GM19043 (cell line): ENCODE results near the gene UVSSA.

Experiments used
- ATAC-seq: cut with Tn5 transposase; IDR thresholded peaks from one replicate; pipeline ENCODE4 v1.9.1; 2021; ENCODE audit warnings: low read depth; ENCODE audit not compliant: unreplicated experiment

UVSSA gene

DNA sequence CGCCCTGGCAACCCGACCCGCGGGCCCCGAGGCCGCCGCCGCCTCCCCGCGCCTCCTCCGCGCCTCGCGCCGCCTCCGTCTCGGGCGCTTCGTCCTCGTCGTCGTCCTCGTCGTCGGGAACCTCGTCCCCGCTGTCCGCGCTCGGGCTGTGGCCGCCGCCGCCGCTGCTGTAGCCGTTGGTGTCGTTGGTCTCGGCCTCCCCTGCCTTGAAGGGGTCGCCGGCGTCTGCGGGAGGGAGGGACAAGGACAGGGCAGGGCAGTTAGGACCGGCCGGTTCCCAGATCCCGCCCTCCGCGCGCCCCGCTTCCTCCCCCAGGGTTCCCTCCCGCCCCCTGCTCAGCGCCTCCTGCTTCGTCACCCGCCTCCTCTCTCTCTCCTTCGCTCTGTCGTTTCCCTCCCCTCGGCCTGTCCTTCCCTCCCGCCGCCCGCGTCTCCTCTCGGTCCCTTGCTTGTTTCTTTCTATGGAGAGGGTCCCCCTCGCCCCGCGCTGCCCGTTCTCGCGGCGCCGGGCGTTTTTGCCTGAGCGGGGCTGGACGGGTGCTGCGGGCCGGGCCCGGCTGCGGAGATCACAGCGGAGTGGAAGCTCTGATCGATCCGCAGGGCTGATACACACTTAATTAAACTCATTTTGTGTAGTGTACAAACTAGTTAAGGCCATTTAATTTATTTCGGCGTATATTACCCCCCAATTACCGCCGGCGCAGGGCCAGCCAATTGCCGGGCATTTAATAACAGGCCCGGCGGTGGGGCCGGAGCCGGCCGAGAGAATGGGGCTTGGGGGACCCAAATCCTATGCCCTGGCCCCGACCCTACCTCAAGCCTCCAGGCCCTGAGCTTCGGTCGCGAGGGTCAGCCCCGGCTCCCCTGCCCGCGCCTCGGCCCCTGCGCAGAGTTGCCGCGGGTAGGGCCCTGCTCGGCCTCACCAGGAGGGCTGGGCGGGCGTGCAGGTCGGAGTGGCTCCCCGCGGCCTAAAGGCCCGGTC lies 56.9 kb downstream of the UVSSA start:
- no peak for ATAC-seq

DNA sequence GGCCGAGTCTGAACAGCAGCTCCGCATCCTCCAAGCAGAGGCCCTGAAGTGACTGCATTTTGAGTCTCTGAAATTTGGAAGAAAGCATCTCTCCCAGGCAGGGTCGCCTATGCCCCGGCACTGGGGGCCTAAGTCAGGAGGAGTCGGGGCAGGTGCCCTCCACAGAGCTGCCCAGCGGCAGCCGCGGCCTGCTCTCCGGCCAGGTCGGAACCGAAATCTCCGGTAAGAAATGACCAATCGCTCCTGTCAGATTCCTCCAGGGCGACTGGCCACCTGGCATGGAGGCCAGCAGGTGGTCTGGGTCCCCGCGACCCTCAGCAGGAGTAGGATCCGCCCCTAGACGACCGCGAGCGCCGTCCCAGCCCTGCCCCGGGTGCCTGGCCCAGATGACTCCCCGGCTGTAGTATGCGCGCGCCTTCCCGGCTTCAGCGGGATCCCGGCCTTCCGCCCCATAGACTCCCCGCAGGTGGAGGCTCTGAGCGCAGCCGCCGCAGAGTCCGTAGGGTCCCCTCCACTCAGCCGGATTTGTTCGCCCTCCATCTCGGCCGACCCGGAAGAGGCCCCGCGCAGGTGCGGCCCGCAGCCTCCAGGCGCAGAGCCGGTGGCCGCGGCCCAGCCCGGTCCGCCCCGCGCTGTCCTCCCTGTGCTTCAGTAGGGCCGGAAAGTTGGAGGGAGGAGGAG lies 57.7 kb downstream of the UVSSA start:
- no peak for ATAC-seq

DNA sequence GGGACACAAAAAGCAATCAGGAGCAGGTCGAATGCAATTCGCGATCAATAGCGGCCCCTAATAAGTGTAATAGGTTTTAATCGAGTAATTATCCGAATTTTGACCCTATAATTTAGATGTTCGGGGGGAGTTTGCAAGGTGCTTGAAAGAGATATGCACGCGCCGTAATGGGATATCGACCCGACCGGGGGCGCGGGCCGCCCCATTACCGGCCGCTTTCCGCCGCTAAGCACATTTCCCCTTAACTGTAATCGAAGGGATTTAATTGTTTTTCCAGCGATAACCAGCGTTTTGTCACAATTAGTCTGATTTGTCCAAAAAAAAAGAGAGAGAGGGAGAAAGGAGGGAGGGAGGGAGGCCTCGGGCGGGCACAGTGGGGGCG lies 58.2 kb downstream of the UVSSA start:
- ATAC-seq, result no peak

DNA sequence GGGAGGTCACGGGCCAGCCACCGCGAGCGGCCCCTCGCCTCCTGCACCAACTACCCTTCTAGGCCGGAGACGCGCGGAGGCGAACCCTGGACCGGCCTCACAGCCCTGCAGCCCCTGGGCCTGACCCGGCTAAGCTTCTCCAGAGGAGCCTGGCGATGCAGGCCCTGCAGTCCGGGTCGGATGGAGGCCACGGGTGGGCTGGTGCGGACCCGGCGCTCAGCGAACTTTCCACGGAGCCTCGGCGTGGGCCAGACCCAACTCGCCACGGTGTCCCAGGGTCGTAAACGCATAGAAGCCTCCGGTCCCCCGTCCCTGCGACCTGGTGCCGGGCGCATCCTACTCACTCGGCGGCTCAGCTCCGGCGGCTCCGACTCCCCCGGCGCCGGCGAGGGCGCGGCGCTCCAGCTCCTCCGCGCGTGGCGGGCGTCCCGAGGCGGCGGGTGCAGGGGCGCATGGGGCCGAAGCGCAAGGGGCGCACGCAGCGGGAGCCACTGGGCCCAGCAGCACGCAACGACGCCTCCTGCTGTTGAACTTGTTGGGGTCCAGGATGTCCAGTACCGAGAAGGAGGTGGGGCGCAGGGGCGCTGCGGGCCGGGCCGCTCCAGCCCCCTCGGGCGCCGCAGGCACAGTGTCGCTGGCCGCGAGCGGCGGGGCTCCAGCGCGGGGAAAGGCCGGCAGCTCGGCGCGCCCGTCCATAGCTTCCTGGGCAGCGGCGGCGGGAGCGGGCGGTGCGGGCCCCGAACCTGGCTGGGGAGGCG lies 58.8 kb downstream of the UVSSA start:
- ATAC-seq, result no peak

DNA sequence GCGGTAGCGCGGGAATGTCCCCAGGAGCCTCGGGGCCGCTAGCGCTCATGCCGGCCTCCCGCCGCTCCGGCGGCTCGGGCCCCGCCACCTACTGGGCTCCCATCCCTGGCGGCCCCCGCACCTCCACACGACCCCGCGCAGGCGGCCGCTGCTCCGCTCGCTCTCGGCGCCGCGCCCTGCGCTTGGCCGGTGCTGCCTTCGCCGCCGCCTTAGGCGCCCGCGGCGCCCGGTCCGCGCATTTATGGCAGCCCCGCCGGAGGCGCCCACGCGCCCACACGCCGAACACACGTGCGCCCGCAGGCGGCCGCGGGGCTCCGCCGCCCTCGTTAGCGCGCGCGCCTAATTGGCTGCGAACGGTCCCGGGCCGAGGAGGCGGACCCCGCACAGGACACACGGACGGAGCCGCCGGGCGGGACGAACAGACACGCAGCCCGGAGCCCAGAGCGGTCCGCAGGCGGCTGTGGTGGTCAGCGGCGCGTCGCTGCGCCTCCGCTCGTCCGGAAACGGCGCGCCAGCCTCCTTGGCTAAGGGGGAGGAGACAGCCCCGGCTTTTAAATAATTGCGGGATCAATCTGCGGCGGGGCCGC lies 59.5 kb downstream of the UVSSA start, which contains the start of gene NKX1-1:
NKX1-1 (minus strand) TSS at position 49 of the 587 bp plus-strand sequence; CDS start at position 49, 0 bp downstream.
- ATAC-seq, result no peak

DNA sequence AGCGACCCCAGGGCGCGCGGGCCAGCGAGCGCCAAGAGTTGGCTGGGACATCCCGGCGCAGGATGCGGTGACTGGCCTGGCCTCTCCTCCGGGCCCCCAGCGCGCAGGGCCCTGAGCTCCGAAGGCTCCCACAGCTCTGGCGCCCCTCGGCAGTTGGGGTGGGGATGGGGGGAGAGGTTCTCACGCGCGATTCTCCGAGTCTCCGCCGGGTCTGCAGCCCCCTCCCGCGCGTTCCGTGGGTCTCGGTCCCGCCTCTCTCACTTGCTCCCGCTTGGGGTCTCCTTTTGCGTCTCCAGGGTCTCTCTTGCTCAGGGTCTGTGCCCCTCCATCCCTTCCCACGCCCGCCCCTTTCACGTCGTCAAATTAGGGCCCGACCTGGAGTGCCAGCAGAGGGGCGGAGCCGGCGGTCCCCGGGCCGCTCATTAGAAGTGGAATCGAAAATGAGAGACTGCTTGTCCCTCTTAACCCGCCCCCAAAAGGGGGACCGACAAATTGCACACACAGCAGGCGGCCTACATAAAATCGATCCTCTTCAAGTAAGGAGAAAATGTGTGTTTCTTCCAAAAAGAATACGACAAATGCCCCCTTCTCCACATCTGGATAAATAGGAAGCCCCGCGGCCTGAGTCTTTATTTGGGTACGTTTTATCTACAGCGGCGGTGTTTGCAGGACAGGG lies 60.1 kb downstream of the UVSSA start:
- no peak for ATAC-seq

DNA sequence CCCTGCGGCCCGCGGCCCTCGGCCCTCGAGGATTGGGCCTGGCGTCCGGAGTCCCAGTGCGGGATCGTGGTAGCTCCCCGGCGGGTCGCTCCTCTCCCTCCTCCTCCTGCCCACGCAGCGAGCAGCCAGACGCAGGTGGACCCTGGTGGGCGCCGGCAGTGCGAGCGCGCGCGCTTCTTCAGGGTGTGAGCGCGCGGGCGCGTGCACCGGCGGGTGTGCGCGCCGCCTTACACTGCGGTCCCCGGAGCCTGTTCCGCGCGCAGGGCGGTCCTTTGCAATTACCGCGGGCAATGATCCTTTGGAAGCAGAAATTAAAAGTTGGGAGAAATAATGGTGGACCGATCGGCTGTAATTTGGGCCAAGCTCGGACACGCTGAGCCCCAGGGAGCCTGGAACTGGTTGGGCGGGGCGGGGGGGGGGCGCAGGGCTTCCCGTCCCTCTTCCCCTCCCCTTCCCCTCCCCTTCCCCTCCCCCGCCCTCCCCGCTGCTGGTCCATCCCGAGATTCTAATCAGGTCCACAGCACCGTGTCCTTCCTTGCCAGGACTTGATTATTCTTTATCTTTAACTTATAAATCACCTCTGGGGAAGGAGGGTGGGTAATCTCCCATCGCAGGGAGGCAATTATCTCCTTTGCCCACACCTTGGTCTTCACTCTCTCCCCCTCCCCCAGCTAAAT lies 60.8 kb downstream of the UVSSA start:
- no peak for ATAC-seq

DNA sequence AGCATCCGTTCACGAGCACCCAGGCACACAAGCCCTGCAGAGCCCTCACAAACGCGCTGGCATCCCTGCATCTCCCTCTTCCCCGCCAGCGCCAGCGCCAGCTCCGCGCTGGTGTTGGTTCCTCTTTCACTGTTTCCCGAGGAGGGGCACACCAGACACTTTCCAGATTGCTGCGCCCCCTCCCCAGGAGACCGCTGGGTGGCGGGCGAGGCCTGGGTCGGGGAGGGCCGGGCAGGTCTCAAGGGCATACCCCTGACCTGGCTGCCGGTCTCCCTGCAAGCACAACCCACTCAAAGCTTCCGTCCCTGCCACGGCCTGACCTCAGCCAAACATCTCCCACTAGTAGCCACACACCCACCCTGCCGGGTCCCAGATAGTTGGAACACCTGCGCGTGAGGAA lies 61.4 kb downstream of the UVSSA start:
- ATAC-seq, result no peak

DNA sequence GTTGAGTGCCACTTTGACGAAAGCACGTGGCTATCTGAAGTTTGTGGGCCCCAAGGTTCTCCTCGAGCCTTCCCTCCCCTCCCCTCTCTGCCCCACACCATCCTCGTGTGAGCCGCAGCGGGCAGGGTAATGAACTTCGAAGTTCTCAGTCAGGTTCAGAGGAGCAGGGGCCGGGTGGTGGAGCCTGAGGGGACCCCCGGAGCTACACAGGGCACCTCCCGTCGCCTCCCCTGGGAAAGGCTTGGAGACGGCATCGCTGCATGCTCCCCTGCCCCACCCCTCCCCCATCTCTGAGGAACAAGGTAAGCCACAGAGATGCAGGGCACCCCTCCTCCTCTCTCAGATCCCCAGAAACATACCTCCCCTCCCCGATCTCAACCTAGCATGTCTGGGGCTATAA lies 62.1 kb downstream of the UVSSA start:
- no peak for ATAC-seq

DNA sequence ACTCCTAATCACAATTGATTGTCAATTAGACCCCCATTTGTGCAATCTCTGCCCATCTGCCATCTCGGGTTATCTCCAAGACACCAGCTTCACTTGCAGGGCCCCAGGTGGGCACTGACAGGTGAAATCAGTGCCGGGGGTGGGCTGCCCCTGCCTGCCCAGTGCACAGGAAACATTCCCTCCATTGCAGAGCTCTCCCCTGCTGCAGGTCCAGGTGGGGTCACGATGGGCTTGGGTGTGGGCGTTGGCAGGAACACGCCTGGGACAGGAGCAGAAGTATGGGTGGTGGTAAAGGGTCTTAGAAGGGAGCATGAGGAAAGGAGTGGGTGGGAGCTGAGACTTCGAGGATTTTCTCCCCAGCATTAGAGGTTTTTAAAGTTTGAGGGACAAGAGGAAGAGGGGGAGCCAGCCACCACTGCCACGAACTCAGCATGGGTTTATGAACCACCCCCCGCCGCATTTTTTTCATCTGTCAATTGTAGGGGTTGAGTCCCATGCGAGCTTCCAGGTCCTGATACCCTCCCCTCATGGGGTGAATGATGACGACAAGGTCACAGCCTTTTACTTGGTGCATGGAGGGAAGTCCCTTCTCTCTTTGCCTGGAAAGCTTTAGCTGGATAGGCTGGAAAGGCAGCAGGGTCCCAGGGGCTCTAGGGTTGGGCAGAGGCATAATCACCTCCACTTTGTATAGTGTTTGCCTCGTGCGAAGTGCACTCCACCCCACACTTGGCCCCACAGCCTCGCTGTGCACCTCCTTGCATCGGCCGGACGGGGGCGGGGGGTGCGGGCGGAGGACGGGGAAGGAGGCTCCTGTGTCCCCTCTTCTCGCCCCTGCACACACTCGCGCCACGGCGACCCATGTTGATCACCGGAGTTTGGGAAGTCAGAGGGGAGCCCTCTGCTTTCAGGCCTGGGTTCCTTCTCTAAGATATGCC lies 62.8 kb downstream of the UVSSA start:
- ATAC-seq, result no peak

DNA sequence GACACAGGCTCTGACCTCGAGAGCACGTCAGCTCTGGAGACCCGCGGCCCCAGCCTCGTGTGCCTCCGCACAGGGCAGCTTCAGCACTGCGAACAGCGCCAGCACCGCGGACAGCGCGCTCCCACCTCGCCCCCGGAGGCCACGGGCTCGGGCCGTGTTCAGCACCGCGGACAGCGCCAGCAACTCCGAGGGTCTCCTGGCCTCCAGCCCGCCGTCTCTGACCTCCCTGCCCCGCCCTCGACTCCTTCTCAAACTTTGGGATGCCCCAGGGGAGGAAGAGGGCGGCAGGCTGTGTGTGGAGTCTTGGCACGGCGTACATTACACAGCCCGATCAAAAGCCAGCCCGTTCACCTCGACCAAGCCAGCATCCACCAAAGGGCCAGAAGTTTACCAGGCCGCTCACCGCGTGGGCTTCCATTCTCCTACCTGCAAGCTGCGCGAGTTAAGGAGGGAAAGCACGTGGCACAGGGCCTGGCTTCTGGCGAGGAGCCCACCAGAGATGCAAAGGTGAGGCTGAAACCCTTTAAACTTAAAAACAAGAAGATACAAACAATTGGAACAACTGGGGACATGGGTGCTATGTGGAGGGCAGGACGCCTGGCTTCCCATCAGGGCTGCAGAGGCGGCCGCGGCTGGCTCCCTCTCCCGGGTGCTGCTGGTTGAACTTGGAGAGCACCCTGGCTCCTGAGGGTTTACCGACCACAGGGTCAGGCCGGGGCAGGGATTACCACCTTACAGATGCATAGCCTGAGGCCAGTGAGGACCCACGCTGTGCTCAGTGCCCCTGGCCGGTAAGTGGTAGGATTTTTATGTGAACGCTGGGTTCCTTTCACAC lies 63.7 kb downstream of the UVSSA start:
- ATAC-seq, result no peak

DNA sequence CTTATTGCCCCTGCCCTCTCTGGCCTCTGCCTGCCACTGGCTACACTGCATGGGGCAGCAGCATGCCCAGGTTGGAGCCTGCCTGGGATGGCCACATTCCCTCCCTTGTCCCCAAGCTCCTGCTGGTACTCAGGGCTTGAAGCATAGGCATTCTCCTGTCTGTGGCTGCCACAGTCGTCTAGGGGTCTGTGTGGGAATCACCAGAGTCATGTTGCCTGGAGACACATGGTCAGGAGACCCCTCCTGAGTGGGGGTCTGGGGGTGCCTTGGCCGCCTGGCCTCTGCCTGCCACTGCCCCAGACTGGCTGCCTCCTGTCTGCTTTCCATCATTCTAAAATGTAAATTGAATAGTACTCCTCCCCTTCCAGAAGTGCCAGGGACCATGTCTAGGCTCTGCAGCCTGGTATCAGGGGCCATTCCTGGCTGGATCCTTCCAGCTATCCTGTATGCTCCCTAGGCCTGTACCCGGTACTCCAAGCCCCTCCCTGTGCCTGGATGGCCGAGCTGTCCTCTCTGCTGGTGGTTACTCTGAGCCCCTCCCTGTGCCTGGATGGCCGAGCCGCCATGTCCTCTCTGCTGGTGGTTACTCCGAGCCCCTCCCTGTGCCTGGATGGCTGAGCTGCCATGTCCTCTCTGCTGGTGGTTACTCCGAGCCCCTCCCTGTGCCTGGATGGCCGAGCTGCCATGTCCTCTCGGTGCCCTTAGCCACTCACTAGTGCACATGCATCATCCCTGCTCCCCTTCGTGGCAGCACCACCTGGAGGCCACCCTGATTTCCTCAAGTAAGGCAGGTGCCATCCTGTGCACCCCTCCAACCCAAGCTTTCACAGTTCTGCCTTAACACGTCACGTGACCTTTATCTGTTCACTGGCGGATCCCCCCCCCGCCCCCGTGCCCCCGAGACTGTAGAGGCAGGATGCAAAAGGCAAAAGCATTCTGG lies 64.7 kb downstream of the UVSSA start:
- ATAC-seq, result no peak

DNA sequence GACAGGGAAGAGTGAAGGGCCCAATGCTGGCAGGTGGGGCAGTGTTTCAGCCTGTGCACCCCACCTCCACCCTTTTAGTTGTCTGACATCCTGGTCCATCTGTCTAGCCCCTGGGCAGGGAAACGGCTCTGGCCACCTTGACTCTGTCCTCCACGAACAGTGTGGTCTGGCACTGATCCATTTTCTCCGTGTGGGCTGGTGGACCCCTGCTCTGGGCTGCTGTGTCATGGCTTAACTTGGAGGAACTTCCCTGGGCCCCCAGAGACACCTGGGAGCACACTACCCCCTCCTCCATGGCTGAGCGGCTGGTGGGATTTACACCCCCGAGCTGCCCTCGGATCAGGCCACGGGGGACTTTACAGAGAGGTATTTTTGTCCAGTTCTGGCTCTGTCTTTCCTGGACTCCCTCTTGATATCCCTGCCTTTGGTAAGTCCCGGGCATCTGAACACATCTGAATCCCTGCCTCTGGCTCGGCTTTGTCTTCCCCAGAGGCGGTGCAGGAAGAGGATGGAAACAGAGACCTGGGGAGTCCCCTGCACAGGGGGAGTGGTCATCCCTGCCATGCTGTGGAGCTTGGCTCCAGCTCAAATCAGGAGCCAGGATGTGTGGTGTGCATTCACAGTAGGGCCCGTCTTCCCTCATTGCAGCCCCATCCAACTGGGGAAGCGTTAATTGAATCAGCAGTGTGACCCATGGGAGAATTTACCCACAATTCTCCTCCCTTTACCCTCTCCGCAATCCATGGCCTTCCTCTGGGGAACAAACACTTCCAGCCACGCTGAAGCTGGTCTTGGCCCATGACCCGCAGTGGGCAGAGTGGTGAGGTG lies 65.6 kb downstream of the UVSSA start:
- no peak for ATAC-seq

DNA sequence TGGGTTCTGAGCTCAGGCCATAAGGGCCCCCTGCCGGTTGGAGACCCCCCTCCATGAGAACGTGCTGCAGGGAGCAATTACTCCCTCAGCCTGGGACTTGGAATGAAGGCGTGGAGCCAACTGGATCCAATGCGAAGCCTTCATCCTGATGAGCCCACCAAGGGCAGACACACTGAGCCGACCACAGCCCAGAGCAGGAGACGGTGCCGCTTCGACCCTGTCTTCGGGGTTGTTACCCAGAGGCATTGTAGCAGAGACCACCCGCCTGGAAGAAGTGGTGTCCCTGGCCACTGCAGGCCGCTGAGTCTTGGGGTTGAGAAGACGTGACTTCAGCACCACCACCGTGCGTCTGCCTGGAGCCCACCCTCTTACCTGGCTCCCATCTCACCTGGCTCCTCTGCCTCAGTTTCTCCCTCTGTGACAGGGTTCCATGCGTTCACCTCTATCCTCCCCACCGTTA lies 66.2 kb downstream of the UVSSA start:
- no peak for ATAC-seq

DNA sequence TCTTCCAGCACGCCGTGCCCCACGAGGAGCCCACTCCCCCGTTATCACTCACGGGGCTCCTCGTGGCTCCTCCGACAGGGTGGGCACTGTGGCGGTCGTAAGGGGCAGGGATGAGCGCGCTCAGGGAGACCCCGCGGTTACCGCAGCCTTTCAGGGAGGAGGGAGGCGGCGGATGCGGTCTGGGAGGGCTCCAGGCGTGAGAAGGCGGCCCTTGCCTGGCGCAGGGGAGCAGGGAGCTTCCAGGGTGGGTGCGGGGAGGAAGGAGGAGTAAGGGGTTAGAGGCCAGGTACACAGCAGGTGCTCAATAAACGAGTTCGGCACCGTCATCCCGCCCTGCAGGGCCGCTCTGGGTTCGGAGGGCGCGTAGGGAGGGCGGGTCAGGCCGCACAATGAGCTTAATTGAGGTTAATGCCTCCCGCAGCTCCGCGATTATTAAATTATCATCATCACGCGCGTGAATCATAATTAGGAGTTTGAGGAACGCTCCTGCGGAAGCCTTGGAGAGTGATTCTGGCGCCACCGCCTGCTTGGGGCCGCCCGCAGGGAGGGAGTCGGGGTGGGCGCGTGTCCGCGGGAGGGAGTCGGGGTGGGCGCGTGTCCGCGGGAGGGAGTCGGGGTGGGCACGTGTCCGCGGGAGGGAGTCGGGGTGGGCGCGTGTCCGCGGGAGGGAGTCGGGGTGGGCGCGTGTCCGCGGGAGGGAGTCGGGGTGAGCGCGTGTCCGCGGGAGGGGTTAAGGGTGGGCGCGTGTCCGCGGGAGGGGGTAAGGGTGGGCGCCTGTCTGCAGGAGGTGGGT lies 66.9 kb downstream of the UVSSA start:
- ATAC-seq, result no peak
